Activated CD8-positive, alpha-beta memory T cell treated with anti-CD3 and anti-CD28 coated beads, Interleukin-2, amount 10 ng/mL, durations not matched to agents 7 days and 5 days (primary cell): ENCODE results near the gene TMEM92. TPM values are rescaled to one million over a fixed set of nuclear protein-coding genes. Genes with fewer than 3 reads are reported as not detected.

Experiments
- total RNA-seq, 2 experiments: library from RNA; stranded (reverse); gene quantifications; one replicate each; pipeline ENCODE4 v1.2.3, GENCODE V29; 2021

Gene TMEM92
- total RNA-seq, 2 experiments from 2014 or later = 0.07 to 0.09 TPM

Other genes starting within 250 kb of the TMEM92 start
- 10 to 100 TPM; 10.3 to 11.3 TPM for gene ITGA3, start 218.4 kb upstream of the TMEM92 start, total RNA-seq
- 10 to 100 TPM; 13.6 to 20.9 TPM for gene PDK2, start 179.1 kb upstream of the TMEM92 start, total RNA-seq
- gene SAMD14, start 144.3 kb upstream of the TMEM92 start, total RNA-seq = 1 to 10 TPM in 1 of 2 experiments, under 1 TPM in 1; 0.35 to 1.1 TPM
- 100 to 1,000 TPM; 108 to 121 TPM for gene PPP1R9B, start 123.8 kb upstream of the TMEM92 start, total RNA-seq
- under 1 TPM in 1 of 2 experiments, not detected in 1; 0.23 TPM for gene SGCA, start 108.5 kb upstream of the TMEM92 start, total RNA-seq
- 1 to 10 TPM in 1 of 2 experiments, under 1 TPM in 1; 0.67 to 1.6 TPM for gene COL1A1, start 72.8 kb upstream of the TMEM92 start, total RNA-seq
- gene XYLT2, start 71.7 kb downstream of the TMEM92 start, total RNA-seq = 10 to 100 TPM; 33.1 to 38.2 TPM
- gene MRPL27, start 98.7 kb downstream of the TMEM92 start, total RNA-seq = 10 to 100 TPM; 65.7 to 81.8 TPM
- gene EME1, start 98.8 kb downstream of the TMEM92 start, total RNA-seq = 10 to 100 TPM; 34.0 to 40.8 TPM
- gene LRRC59, start 123.1 kb downstream of the TMEM92 start, total RNA-seq = 10 to 100 TPM; 71.5 to 82.6 TPM
- gene ACSF2, start 151.8 kb downstream of the TMEM92 start, total RNA-seq = 10 to 100 TPM; 34.6 to 49.4 TPM
- gene CHAD, start 194.4 kb downstream of the TMEM92 start, total RNA-seq = not detected
- 10 to 100 TPM; 30.3 to 33.2 TPM for gene RSAD1, start 204.4 kb downstream of the TMEM92 start, total RNA-seq
- gene MYCBPAP, start 234.0 kb downstream of the TMEM92 start, total RNA-seq = 10 to 100 TPM in 1 of 2 experiments, 1 to 10 TPM in 1; 6.7 to 13.9 TPM